Measurements from ENCODE around the gene PPP1R7. TPM values are rescaled to one million over a fixed set of nuclear protein-coding genes. Genes with fewer than 3 reads are reported as not detected.

PPP1R7 gene
- polyA plus RNA-seq, 1 experiment = 99.0 TPM

- CTCF ChIA-PET = no interaction called here
- POLR2A ChIA-PET = interaction anchor here (0.7 kb wide), 1 partner anchor 609 kb away, joined by 4 read pairs; no protein-coding TSS in a partner anchor
- no peak for TF ChIP-seq CTCF (IDR thresholded peaks at IDR 0.05; ENCODE audit: low read depth, low read length)
- no peak for DNase-seq (ENCODE audit: low read depth, low spot score)
- Histone ChIP-seq H3K27me3 (ENCODE audit: control insufficient read depth, insufficient read depth, low read length) (no peaks in the 10 kb centered on the region), H3K9me3 (ENCODE audit: control insufficient read depth, insufficient read depth, low read length) (no peaks in the 10 kb centered on the region), H3K27ac (ENCODE audit: low read depth, low read length) (no peak overlapping the region), H3K4me3 (ENCODE audit: low read depth, low read length) (no peak overlapping the region)
Observed at GRCh38 chr2:241110607-241111439, 39.4 kb upstream of the PPP1R7 start.

GRCh38 chr2:241111440-241111805 lies 38.8 kb upstream of the PPP1R7 start:
- ChIA-PET CTCF (no interaction called here), POLR2A (no interaction called here)
- H3K4me3 ChIP-seq (ENCODE audit: low read depth, low read length) = no peak overlapping the region

GRCh38 chr2:241112046-241112445 lies 38.2 kb upstream of the PPP1R7 start:
- H3K27ac ChIP-seq (ENCODE audit: low read depth, low read length) = no peak overlapping the region
- POLR2A ChIA-PET = no interaction called here
- H3K4me3 ChIP-seq (ENCODE audit: low read depth, low read length) = no peak overlapping the region
- no peaks in the 10 kb centered on the region for H3K27me3 ChIP-seq (ENCODE audit: control insufficient read depth, insufficient read depth, low read length)
- CTCF ChIA-PET = no interaction called here
- DNase-seq (ENCODE audit: low read depth, low spot score) = no peak
- no peaks in the 10 kb centered on the region for H3K9me3 ChIP-seq (ENCODE audit: control insufficient read depth, insufficient read depth, low read length)
- TF ChIP-seq CTCF (IDR thresholded peaks at IDR 0.05; ENCODE audit: low read depth, low read length) = no peak

More at GRCh38 chr2:241111440-241111805, 38.8 kb upstream of the PPP1R7 start:
- no peak overlapping the region for H3K27ac ChIP-seq (ENCODE audit: low read depth, low read length)
- no peak for TF ChIP-seq CTCF (IDR thresholded peaks at IDR 0.05; ENCODE audit: low read depth, low read length)
- no peak for DNase-seq (ENCODE audit: low read depth, low spot score)
- H3K9me3 ChIP-seq (ENCODE audit: control insufficient read depth, insufficient read depth, low read length) = no peaks in the 10 kb centered on the region
- no peaks in the 10 kb centered on the region for H3K27me3 ChIP-seq (ENCODE audit: control insufficient read depth, insufficient read depth, low read length)

- CTCF ChIA-PET = no interaction called here
- DNase-seq (ENCODE audit: low read depth, low spot score) = no peak
- POLR2A ChIA-PET = no interaction called here
- Histone ChIP-seq H3K4me3 (ENCODE audit: low read depth, low read length) (no peak overlapping the region), H3K9me3 (ENCODE audit: control insufficient read depth, insufficient read depth, low read length) (no peaks in the 10 kb centered on the region), H3K27me3 (ENCODE audit: control insufficient read depth, insufficient read depth, low read length) (no peaks in the 10 kb centered on the region), H3K27ac (ENCODE audit: low read depth, low read length) (no peak overlapping the region)
- no peak for TF ChIP-seq CTCF (IDR thresholded peaks at IDR 0.05; ENCODE audit: low read depth, low read length)
Observed at GRCh38 chr2:241112592-241112991, 37.7 kb upstream of the PPP1R7 start.

- H3K4me3 ChIP-seq (ENCODE audit: low read depth, low read length) = no peak overlapping the region
- ChIA-PET CTCF (no interaction called here), POLR2A (no interaction called here)
- H3K27me3 ChIP-seq (ENCODE audit: control insufficient read depth, insufficient read depth, low read length) = no peaks in the 10 kb centered on the region
- no peak for TF ChIP-seq CTCF (IDR thresholded peaks at IDR 0.05; ENCODE audit: low read depth, low read length)
- no peak overlapping the region for H3K27ac ChIP-seq (ENCODE audit: low read depth, low read length)
- no peaks in the 10 kb centered on the region for H3K9me3 ChIP-seq (ENCODE audit: control insufficient read depth, insufficient read depth, low read length)
- no peak for DNase-seq (ENCODE audit: low read depth, low spot score)
Observed at GRCh38 chr2:241114836-241115235, 35.4 kb upstream of the PPP1R7 start.
